WTC11 (cell line): ENCODE measurements around the gene LTN1. TPM values are rescaled to one million over a fixed set of nuclear protein-coding genes. Genes with fewer than 3 reads are reported as not detected.

Experiments used
- ATAC-seq: fragments of 200-7000 bp; cut with Tn5 transposase; 2 replicates; pipeline ENCODE4 v1.10.0; 2021; ENCODE audit warnings: mild to moderate bottlenecking, moderate library complexity
- CTCF ChIA-PET: fragments of 300-600 bp; sonication (Branson Sonifier 250); formaldehyde crosslinking; loops from one replicate; lab custom pipeline; 2021; ENCODE audit warnings: antibody characterized with exemption; lab: Charles Lee
- POLR2A ChIA-PET: fragments of 350-600 bp; sonication (Branson Sonifier 250); formaldehyde crosslinking; loops from one replicate; lab custom pipeline; 2021; ENCODE audit warnings: antibody characterized with exemption; lab: Charles Lee
- DNase-seq: peaks from one replicate; pipeline ENCODE4 v3.0.0; 2021; ENCODE audit warnings: low spot score
- H3K27ac Mint-ChIP-seq: 2 replicates; pipeline ENCODE4 v1.8.0; 2021; ENCODE audit warnings: mixed read lengths
- H3K27me3 Mint-ChIP-seq: 2 replicates; pipeline ENCODE4 v1.8.0; 2021; ENCODE audit warnings: low read depth, mild to moderate bottlenecking, moderate library complexity, mixed read lengths
- H3K36me3 Mint-ChIP-seq: 2 replicates; pipeline ENCODE4 v1.8.0; 2021; ENCODE audit warnings: mixed read lengths
- H3K4me1 Mint-ChIP-seq: 2 replicates; pipeline ENCODE4 v1.8.0; 2022; ENCODE audit warnings: mixed read lengths
- H3K4me3 Mint-ChIP-seq: 2 replicates; pipeline ENCODE4 v1.8.0; 2021; ENCODE audit warnings: mild to moderate bottlenecking, moderate library complexity, mixed read lengths
- H3K9me3 Mint-ChIP-seq: 2 replicates; pipeline ENCODE4 v1.8.0; 2021; ENCODE audit warnings: mixed read lengths
- AR ChIP-seq: fragments of 250-450 bp; sonication (Bioruptor Pico); IDR thresholded peaks from 2 replicates; pipeline ENCODE4 v1.9.0; 2021; ENCODE audit warnings: mild to moderate bottlenecking
- ATF2 ChIP-seq: sonication (generic); formaldehyde crosslinking; IDR thresholded peaks from 2 replicates; pipeline ENCODE4 v1.8.1; 2022; ENCODE audit warnings: low read depth, missing genetic modification reagents, borderline replicate concordance
- ATF3 ChIP-seq: sonication (generic); formaldehyde crosslinking; conservative IDR thresholded peaks from 2 replicates; pipeline ENCODE4 v1.8.1; 2022; ENCODE audit warnings: mild to moderate bottlenecking, missing genetic modification reagents
- CDX4 ChIP-seq: fragments of 250-450 bp; sonication (Bioruptor Pico); IDR thresholded peaks from 2 replicates; pipeline ENCODE4 v1.9.0; 2021; ENCODE audit warnings: moderate library complexity, mild to moderate bottlenecking, inconsistent platforms, borderline replicate concordance
- E2F4 ChIP-seq: sonication (generic); formaldehyde crosslinking; IDR thresholded peaks from 2 replicates; pipeline ENCODE4 v1.8.1; 2022; ENCODE audit warnings: low read depth, mild to moderate bottlenecking, moderate library complexity, missing genetic modification reagents, borderline replicate concordance
- E2F5 ChIP-seq: sonication (generic); formaldehyde crosslinking; IDR thresholded peaks from 2 replicates; pipeline ENCODE4 v1.8.1; 2022; ENCODE audit warnings: mild to moderate bottlenecking, moderate library complexity, missing genetic modification reagents
- EMX1 ChIP-seq: fragments of 250-450 bp; sonication (Bioruptor Pico); IDR thresholded peaks from 2 replicates; pipeline ENCODE4 v1.8.0; 2021; ENCODE audit warnings: mild to moderate bottlenecking
- FOXK1 ChIP-seq: sonication (generic); formaldehyde crosslinking; IDR thresholded peaks from 2 replicates; pipeline ENCODE4 v1.8.0; 2022; ENCODE audit warnings: mild to moderate bottlenecking, moderate library complexity, missing genetic modification reagents
- FOXP1 ChIP-seq: sonication (generic); formaldehyde crosslinking; IDR thresholded peaks from 2 replicates; pipeline ENCODE4 v1.8.0; 2022; ENCODE audit warnings: missing genetic modification reagents, mild to moderate bottlenecking, moderate library complexity, borderline replicate concordance
- GTF2I ChIP-seq: fragments of 250-450 bp; sonication (Bioruptor Pico); conservative IDR thresholded peaks from 2 replicates; pipeline ENCODE4 v1.4.0; 2021; ENCODE audit warnings: mild to moderate bottlenecking
- NR2C2 ChIP-seq: sonication (generic); formaldehyde crosslinking; IDR thresholded peaks from 2 replicates; pipeline ENCODE4 v1.8.0; 2022; ENCODE audit warnings: mild to moderate bottlenecking, missing genetic modification reagents
- PREB ChIP-seq: sonication (generic); formaldehyde crosslinking; IDR thresholded peaks from 2 replicates; pipeline ENCODE4 v1.8.1; 2022; ENCODE audit warnings: mild to moderate bottlenecking, missing genetic modification reagents, moderate library complexity, borderline replicate concordance
- PRRX2 ChIP-seq: fragments of 250-450 bp; sonication (Bioruptor Pico); IDR thresholded peaks from 2 replicates; pipeline ENCODE4 v1.8.0; 2021; ENCODE audit warnings: mild to moderate bottlenecking
- USF1 ChIP-seq: sonication (generic); formaldehyde crosslinking; IDR thresholded peaks from 2 replicates; pipeline ENCODE4 v1.8.0; 2022; ENCODE audit warnings: mild to moderate bottlenecking, missing genetic modification reagents
- ZNF263 ChIP-seq: sonication (generic); formaldehyde crosslinking; IDR thresholded peaks from 2 replicates; pipeline ENCODE4 v1.8.1; 2022; ENCODE audit warnings: low read depth, mild to moderate bottlenecking, moderate library complexity, missing genetic modification reagents
- ZNF281 ChIP-seq: sonication (generic); formaldehyde crosslinking; IDR thresholded peaks from 2 replicates; pipeline ENCODE4 v1.8.0; 2023; ENCODE audit warnings: mild to moderate bottlenecking, missing genetic modification reagents
- ZNF396 ChIP-seq: fragments of 250-450 bp; sonication (Bioruptor Pico); IDR thresholded peaks from 2 replicates; pipeline ENCODE4 v1.8.0; 2021; ENCODE audit warnings: mild to moderate bottlenecking, moderate library complexity, borderline replicate concordance
- ZNF423 ChIP-seq: fragments of 250-450 bp; sonication (Bioruptor Pico); IDR thresholded peaks from 2 replicates; pipeline ENCODE4 v2.1.2; 2022; ENCODE audit warnings: mild to moderate bottlenecking, moderate library complexity
- ZNF671 ChIP-seq: fragments of 250-450 bp; sonication (Bioruptor Pico); IDR thresholded peaks from 2 replicates; pipeline ENCODE4 v1.8.0; 2021; ENCODE audit warnings: mild to moderate bottlenecking
- total RNA-seq: library from RNA; stranded (reverse); gene quantifications from 3 replicates; pipeline ENCODE4 v1.2.3, GENCODE V29; 2021

The LTN1 gene
- total RNA-seq, 1 experiment from 2014 or later: 23.0 TPM

GRCh38 chr21:28974531-28975227 lies 18.0 kb downstream of the LTN1 start:
- Mint-ChIP-seq H3K36me3 (peaks cover 24% of the 10 kb centered on the region), H3K9me3 (0 out of 2 replicates have a peak, but pooled peaks cover 4% of the 10 kb centered on the region), H3K4me3 (no peak overlapping the region), H3K27ac (no peak overlapping the region), H3K4me1 (no peaks in the 10 kb centered on the region), H3K27me3 (no peaks in the 10 kb centered on the region)
- ChIA-PET CTCF (no interaction called here), POLR2A (no interaction called here)
- no peak for DNase-seq
- no peak for ATAC-seq
- TF ChIP-seq AR (CRISPR knock-in tag) (no peak), EMX1 (CRISPR knock-in tag) (no peak), ZNF396 (no peak), GTF2I (CRISPR knock-in tag) (no peak), NR2C2 (CRISPR knock-in tag) (no peak), ZNF671 (CRISPR knock-in tag) (no peak), ZNF263 (CRISPR knock-in tag) (no peak), E2F4 (CRISPR knock-in tag) (no peak), FOXP1 (CRISPR knock-in tag) (no peak), CDX4 (no peak), ZNF281 (CRISPR knock-in tag) (no peak), PREB (no peak), FOXK1 (CRISPR knock-in tag) (no peak), ATF2 (CRISPR knock-in tag) (no peak), USF1 (no peak), ATF3 (no peak), ZNF423 (CRISPR knock-in tag) (no peak), E2F5 (CRISPR knock-in tag) (no peak), PRRX2 (no peak)
